HG03571 (cell line): ENCODE measurements around the gene FHAD1.
"Not testable (repeated sequence)": the region's sequence is repeated elsewhere in the genome, so short reads cannot be mapped to it uniquely, and the experiment has no call there.

Source experiments
- ATAC-seq: cut with Tn5 transposase; IDR thresholded peaks from one replicate; pipeline ENCODE4 v1.9.1; 2021; ENCODE audit not compliant: unreplicated experiment

Gene FHAD1

DNA sequence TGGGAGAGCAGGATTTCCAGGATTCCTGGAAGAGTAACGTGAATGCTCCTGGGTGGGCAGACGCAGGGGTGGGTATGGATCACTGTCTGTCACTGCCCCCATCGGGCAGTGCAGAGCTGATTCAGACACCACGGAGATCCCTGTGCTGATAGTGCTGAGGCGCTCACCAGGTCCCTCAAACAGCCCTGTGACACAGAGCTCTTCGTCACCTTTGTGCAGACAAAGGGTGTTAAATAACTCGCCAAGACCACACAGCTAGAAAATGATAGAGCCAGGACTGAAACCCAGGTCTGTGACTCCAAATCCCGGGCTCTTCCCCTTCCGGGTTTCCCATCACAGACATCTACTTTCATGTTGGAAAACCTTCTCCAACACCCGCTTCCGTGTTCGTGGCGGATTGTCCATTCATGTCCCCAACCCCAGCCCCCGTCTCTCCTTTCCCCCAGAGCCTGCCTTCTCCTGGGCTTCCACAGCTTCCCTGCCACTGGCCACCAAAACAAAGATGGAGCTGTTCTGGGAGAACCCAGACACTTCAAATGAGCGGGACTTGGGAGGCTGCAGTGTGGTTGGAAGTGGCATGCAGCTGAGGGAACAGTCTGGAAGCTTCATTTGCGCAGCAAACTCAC lies 165.3 kb downstream of the FHAD1 start:
- ATAC-seq: no peak

DNA sequence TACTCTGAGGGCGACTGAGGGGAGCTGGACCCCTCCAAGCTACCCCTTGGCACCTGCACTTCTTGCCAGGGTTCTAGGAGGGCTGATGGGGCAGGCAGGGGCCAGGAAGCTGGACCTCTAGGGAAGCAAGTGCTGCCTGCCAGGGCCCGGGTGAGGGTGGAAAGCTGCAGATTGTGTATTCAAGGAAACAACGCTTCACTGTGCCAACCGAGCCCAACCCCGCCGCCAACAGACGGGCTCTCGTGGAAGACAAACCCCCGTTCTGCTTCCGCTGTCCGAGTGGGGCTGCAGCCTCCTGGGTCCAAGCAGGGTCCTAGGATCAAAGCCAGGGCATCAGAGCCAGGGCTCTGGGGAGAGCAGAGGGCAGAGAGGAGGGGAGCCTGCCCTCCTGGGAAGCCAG lies 165.8 kb downstream of the FHAD1 start:
- no peak for ATAC-seq

DNA sequence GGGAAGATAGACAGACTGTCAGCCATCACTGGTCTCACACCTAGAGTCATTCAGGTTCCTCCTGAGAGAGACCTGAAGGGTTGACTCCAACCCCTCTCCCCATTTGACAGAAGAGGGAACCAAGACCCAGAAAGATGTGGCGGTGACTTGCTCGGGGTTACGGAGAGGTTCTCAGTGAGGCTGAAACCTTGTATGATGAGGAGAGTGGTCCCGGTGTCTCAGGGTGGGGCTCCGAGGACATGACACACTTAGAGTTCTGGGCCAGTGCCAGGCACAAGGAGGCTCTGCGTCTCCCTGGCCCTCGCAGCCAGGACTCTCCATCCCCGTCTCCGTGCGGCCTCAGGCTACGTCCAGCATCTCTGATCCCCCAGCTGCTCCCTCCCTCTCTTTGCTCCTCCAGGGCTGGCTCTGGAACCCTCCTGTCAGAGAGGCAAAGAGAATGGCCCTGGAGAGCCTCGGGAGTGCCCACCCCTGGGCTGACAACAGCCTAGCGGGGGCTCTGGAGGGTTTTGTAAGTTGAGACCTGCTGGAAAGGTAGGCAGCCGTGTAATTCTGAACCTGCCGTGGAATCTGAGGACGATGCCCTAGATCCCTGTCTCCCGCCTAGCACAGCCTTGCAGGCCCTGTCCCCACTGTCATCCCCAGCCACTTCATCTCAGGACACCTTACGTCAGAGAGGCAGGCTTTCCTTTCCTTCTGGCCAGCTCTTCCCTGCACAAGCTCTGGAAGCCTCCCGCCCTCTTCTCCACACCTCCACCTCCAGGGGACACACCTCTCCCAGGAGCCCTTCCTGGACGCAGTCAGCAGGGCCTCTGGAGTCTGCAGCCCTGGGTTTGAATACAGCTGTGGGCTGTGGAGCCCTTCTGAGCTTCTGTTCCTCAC lies 166.8 kb downstream of the FHAD1 start:
- no peak for ATAC-seq

DNA sequence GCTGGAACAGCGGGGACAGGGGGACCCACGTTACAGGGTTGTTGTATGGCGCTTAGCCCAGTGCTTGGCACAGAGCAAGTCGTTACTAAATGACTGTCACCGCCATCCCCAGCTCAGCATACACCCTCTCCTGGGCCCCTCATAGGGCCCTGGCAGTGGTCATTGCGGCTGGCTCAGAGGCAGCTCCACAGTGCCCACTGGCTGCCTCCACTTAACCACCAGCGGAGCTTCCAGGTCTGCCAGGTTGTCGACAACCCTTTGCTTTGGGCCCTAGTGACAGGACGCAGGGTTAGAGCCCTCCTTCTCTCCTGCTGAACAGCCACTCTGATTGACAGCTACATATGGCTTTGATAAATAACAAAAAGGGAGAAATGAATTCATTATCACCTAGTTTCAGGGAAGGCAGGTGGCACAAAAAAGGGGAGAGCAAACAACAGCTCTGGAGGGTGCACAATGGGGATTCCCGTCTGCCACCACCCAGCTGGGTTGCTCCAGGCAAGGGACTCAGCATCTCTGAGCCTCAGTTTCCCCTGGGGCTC lies 167.5 kb downstream of the FHAD1 start:
- ATAC-seq: no peak

DNA sequence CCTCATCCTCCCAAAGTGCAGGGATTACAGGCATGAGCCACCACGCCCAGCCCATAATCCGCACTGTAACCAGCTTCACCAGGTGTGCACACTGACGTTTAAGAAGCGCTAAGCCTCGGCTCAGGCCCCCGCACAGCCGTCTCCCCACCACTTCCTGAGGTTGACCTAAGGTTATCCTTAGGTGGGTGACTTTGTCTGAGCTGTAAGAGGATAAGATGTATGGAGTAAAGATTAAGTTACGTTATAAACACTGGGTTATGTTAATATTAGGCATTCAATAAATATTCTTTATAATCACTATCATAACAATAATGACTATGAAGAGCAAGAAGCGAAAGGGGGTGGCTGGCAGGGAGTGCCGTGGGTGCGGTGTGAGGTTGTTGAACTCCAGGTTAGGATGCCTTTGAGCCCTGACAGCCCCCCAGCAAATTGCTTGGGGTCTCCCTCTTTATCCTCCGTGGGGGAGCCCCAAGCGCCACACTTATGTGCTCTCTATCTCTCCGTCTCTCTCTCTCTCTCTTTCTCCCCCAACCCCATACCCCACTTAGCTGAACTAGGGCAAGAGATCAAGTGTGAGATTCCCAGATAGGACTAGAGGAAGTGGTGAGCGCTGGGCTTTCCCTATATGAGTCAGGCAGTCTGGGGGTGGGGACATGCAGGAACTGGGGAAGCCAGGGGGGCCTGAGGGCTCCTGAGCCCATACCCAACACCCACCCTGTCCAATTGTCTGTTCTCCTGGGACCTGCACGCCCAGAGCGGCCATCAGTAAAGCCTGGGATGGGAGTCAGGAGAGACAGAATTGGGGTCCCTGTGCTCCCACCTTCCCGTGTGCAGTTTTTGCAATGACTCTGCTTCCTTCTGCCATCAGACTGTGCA lies 170.3 kb downstream of the FHAD1 start:
- ATAC-seq: peak; percentile 52

DNA sequence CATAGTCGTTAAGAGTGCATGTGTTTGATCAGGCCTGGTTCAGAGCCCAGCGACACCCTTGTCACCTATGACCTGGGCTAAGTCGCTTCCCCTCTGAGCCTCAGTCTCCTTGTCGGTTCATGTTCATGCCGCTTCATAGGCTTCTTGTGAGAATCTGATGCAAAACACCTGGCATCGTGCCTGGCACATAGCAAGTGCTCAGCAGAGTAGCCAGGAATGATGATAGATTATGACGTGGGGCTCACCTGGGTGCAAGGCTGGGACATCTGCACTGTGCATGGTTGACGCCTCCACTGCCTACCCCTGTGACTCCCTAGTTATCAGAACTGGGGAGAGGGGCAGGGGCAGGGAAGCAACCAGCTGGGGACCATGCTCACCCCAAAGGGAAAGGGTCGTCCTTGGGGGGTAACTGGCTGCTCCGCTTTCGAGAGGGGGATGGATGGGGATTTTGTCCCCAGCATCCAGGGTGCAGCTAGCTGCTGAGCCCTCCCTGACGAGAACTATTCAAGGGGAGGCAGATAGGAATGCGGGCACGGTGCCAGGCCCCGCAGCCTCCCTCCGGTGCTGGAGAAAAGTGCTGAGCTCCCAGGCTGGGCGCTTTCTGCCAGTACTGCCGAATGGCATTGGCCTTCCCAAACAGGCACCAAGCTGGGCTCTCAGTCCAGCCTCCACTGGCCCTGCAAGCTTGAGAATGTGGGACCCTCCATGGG lies 171.9 kb downstream of the FHAD1 start:
- ATAC-seq: no peak

DNA sequence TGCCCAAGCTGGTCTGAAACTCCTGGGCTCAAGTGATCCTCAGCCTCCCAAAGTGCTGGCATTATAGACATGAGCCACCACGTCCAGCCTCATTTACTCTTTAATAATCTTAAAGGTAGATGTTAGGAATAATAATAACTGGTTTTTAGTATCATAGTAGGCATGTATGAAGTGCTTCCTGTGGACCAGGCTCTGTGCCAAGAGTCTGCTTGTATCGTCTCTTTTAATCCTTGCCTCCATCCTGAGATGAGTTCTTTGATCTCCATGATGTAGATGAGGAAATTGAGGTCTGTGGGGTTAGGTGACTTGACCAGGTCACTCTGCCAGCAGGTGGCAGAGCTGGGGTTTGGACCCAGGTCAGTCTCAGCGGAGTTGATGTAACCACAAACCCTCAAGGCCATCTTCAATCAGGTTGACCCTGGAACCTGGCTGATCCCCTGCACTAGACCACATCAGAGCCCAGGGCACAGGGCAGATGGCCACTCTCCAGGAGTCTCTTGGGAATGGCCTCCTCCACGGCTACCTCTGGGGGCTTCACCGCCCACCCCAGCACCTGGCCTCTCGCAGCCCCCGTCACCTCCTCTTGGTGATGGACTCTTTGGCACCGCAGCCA lies 173.9 kb downstream of the FHAD1 start:
- no peak for ATAC-seq

DNA sequence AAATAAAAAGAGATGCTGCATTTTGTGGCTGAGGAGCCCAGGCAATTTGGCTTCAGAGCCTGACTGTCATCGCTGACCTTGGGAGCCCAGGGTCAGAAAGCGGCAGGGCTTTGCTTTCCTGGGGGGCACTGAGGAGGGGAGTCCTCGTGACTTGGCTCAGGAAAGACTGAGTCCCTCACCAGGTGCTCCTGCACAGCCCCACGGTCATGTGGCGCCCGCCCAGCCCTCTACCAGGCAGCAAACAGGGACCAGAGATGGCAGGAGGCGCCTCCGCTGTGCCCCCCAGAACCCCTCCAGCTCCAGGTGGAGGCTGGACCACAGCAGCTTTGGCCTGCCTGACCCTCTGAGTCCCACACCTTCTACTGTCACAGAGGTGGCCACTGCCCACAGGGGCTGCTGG lies 175.8 kb downstream of the FHAD1 start:
- ATAC-seq: no peak

DNA sequence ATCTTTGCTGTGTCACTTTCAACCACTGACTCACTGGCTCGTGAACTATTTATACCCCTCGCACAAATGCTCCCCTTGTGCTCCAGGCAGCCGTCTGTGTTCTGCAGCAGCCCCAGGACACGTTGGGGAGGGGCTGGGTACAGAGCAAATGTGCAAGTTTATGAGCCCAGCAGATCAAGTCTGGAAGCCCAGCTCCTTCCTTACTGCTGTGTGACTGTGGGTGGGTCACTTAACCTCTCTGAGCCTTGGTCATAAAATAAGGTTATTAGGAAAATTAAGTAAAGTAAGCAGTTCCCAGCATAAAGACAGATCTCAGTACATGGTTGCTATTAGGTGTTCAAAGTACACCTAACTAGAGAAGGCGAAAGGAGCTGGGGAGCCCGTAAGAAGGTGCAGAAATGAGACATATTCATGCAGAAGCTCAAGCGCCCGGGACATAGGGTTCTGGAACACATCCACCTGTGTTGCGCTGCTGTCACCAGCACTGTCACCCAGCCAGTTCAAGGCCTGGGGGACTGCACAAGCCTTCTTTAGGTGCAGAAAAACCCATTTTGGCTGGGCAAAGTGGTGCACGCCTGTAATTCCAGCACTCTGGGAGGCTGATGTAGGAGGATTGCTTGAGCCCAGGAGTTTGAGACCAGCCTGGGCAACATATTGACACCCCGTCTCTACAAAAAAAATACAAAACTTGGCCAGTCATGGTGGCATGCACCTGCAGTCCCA lies 176.5 kb downstream of the FHAD1 start:
- no peak for ATAC-seq

DNA sequence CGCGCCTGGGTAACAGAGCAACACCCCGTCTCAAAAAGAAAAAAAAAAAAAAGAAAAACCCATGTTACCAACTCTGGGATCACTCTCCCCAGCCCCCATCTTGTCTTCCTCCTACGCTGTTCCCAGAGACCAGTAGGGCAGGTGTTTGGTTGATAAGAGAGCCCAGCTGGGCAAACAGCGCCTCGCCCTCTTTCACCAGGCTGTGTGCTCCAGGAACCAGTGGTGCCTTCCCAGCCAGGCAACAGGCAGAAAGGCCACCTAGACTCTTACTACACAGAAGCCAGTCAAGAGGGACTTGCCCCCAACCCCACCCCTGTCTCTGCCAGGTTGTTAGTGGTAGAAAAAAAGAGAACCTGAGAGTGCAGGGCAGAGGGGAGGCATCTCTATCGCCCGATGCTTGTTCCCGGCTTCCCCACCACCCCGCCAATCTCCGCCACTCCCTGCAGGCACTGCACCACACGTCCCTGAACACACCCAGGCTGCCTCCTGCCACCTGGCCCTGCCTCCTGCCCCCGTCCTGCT lies 177.2 kb downstream of the FHAD1 start:
- no peak for ATAC-seq

DNA sequence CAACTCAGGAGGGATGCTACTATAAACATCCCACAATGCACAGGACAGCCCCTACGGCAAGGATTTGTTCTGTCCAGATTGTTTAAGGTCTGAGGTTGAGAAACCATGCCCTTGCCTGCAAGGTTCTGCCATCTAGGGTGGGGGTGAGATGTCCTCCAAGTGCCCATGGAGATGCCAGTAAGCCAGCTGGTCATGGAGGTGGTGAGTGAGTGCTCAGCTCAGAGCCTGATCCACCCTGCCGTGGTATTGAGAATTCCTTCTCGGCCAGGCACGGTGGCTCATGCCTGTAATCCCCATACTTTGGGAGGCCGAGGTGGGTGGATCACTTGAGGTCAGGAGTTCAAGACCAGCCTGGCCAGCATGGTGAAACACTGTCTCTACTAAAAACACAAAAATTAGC lies 178.0 kb downstream of the FHAD1 start:
- no peak for ATAC-seq

DNA sequence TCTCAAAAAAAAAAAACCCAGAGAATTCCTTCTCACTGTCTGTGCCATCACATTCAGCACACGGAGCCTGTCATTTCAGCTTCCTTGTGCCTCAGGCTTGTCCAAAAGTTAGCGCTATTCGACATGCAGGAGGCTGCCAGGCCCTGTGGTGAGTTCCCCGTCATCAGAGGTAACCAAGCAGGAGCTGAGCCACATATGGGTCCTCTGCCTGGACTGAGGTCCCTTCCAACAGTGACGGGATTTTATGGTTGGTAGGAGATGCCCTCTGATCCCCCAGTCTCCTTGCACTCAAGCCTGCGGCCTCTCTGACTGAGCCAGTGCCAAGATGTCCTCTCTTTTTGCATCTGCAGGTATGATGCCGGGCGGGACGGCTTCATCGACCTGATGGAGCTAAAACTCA lies 178.5 kb downstream of the FHAD1 start:
- ATAC-seq: no peak

DNA sequence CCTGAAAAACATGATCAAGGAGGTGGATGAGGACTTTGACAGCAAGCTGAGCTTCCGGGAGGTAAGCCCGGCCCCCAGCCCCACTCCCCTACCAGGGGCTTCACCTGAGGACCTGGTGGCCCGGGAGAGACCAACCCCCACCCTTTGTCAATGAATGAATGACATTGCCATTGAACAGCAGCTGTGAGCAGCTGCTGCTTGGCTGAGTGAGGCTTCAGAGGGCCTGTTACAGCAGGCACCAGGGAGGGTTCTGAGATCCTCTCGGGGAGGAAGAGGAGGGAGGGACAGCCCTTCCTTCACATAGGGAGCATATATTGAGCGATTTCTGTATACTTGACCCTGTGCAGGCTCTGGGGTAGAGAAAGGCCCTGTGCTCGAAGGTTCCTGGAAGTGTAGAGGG lies 178.9 kb downstream of the FHAD1 start:
- no peak for ATAC-seq

DNA sequence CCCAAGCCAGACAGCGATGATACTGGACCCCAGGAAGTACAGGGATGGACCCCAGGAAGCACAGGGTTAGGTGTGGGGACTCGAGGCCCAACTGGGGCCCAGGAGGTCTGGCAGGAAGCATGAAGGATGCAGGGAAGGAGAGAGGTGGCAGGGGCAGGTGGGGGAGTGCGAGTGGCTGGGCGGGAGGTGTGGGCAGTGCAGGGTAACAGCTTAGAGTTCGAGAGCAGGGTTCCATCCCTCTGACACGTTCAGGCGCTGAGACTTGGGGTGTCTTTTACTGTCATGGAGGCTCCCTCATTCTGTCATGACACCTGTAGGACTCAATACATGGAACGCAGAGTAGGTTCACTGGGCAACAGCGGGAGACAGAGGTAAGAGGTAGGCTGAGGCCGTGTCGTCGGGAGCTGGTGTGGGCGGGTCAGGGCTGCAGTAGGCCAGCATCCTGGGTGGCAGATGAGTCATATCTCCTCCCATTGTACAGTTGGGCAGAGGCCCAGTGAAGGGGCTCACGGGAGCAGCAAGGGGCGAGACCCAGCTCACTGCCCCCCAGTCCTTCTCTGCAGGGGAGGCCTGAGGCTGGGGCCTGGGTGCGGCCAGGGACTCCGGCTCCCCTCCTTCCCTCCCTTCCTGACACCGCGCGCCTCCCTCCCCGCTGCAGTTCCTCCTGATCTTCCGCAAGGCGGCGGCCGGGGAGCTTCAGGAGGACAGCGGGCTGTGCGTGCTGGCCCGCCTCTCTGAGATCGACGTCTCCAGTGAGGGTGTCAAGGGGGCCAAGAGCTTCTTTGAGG lies 179.7 kb downstream of the FHAD1 start:
- ATAC-seq: no peak

DNA sequence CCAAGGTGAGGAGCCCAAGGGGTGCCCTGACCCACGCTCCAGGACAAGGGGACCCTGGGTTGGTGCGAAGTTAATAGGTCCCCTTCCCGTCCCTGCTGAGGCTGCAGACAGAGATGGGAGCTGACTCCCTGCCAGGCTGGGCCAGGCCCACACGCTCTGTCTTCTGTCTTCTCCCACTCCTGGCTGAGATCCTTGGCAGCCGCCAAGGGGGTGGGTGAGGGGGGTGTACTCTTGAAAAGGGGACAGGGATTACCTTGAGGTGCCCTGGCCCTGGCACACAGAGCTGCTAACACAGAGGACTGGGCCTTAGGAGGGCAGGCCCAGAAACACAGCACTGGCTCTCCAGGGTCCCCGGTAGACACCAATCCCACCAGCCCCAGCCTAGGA lies 180.2 kb downstream of the FHAD1 start:
- no peak for ATAC-seq

DNA sequence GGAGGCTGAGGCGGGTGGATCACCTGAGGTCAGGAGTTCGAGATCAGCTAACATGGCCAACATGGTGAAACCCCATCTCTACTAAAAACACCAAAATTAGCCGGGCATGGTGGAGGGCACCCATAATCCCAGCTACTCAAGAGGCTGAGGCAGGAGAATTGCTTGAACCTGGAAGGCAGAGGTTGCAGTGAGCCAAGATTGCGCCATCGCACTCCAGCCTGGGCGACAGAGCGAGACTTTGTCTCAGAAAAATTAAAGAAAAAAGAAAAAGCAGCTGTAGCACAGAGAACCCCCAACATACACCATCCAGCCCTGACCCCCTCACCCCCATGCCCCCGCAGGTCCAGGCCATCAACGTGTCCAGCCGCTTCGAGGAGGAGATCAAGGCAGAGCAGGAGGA lies 181.2 kb downstream of the FHAD1 start:
- ATAC-seq: not testable (repeated sequence)

DNA sequence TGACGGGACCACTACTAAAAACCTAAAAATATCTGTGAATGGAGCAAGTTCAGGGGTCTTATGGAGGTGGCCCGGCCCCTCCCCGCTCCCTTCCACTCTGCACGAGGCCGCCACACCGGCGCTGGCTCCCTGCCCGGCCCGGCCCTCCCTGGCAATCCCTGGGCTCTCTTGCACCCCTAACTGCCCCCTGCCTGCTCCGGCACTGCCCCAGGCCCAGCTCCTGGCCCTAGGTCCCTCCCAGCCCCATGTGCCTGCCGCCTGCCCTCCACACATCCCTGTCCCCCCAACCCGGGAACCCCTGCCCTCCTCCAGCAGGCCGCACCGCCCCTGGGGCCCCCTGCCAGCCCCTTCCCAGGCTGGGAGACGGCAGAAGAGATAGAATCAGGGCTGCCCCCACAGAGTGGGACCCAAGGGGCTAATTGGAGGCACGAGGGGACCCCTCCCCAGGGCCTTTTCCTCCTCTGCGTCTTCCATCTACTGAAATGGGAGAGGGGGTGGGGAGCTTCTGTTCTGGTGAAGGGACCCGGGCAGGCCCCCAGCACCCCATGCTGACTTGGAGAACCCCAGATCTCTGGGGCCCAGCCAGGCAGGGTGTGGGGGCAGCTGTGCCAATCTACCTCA lies 181.9 kb downstream of the FHAD1 start:
- ATAC-seq: no peak

DNA sequence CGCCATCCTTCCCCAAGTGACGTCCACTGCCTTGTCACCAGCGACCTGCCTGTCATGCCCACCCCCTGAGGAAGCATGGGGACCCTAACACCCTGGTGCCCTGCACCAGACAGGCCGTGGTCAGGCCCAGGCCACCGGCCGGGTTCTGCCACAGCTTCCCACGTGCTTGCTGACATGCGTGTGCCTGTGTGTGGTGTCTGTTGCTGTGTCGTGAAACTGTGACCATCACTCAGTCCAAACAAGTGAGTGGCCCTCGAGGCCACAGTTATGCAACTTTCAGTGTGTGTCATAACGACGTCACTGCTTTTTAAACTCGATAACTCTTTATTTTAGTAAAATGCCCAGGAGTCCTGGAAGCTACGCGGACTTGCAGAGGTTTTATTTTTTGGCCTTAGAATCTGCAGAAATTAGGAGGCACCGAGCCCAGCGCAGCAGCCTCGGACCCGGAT lies 182.7 kb downstream of the FHAD1 start:
- ATAC-seq: no peak
